ENCODE data around the gene FLT1.

GRCh38 chr13:28495538-28496187 is 735 bp upstream of the FLT1 start:
- TF ChIP-seq POLR2A (IDR thresholded peaks at IDR 0.05; ENCODE audit: borderline replicate concordance, extremely low read depth, insufficient read depth, insufficient read length) (no peak), CTCF (IDR thresholded peaks at IDR 0.05 in 2 of 3, conservative IDR thresholded peaks at IDR 0.05 in 1 of 3; ENCODE audit: borderline replicate concordance in 1 of 3, insufficient read depth in 1 of 3, low read depth in 2 of 3, low read length in 2 of 3) (no peak), POLR2AphosphoS5 (IDR thresholded peaks at IDR 0.05; ENCODE audit: low read depth, low read length) (no peak), EZH2phosphoT487 (IDR thresholded peaks at IDR 0.05; ENCODE audit: borderline replicate concordance) (no peak), CBX3 (IDR thresholded peaks at IDR 0.05; ENCODE audit: low read depth) (no peak), CEBPB (IDR thresholded peaks at IDR 0.05; ENCODE audit: low read depth) (no peak), JUND (IDR thresholded peaks at IDR 0.05) (no peak), EZH2 (IDR thresholded peaks at IDR 0.05) (no peak), RAD21 (IDR thresholded peaks at IDR 0.05; ENCODE audit: low read depth) (no peak), SIN3A (IDR thresholded peaks at IDR 0.05; ENCODE audit: low read depth) (no peak), ZNF274 (IDR thresholded peaks at IDR 0.05; ENCODE audit: low read depth, low read length) (no peak), ATF3 (IDR thresholded peaks at IDR 0.05) (no peak)
